ENCODE results near the gene NDUFAF3. TPM values are rescaled to one million over a fixed set of nuclear protein-coding genes. Genes with fewer than 3 reads are reported as not detected.

NDUFAF3 gene
- total and polyA plus RNA-seq, 9 donors: 43.2 to 132 (median 89.8) TPM

GRCh38 chr3:49015765-49016164 is 6.2 kb upstream of the NDUFAF3 start:
- WGBS, 3 donors: 47 to 53% (median 52%) methylated on average over 6 of the region's 6 CpGs
- H3K4me1 ChIP-seq (ENCODE audit: insufficient read depth): peaks cover 5% of the 10 kb centered on the region
- no peaks in the 10 kb centered on the region for H3K27me3 ChIP-seq
- H3K4me3 ChIP-seq: no peak overlapping the region
- H3K9me3 ChIP-seq: no peaks in the 10 kb centered on the region
- TF ChIP-seq EP300 (IDR thresholded peaks at IDR 0.05): no peak
- TF ChIP-seq CTCF (IDR thresholded peaks at IDR 0.05): no peak
- TF ChIP-seq POLR2A (IDR thresholded peaks at IDR 0.05): no peak
- no peak overlapping the region for H3K27ac ChIP-seq
- intact Hi-C loops (cut with DNase I): no loop called here
- no peaks in the 10 kb centered on the region for H3K36me3 ChIP-seq
- no peak for DNase-seq

GRCh38 chr3:49016414-49017228 is 5.3 kb upstream of the NDUFAF3 start:
- TF ChIP-seq CTCF (IDR thresholded peaks at IDR 0.05) (no peak), POLR2A (IDR thresholded peaks at IDR 0.05) (no peak), EP300 (IDR thresholded peaks at IDR 0.05) (no peak)
- no peaks in the 10 kb centered on the region for H3K9me3 ChIP-seq
- DNase-seq: no peak
- WGBS, 3 donors: 66 to 85% (median 74%) methylated on average over 6 of the region's 6 CpGs
- H3K36me3 ChIP-seq: no peaks in the 10 kb centered on the region
- intact Hi-C loops (cut with DNase I): no loop called here
- no peak overlapping the region for H3K27ac ChIP-seq
- no peaks in the 10 kb centered on the region for H3K27me3 ChIP-seq
- no peak overlapping the region for H3K4me3 ChIP-seq
- H3K4me1 ChIP-seq (ENCODE audit: insufficient read depth): peaks cover 5% of the 10 kb centered on the region

GRCh38 chr3:49017229-49017970 is 4.5 kb upstream of the NDUFAF3 start:
- H3K9me3 ChIP-seq: no peaks in the 10 kb centered on the region
- H3K36me3 ChIP-seq: no peaks in the 10 kb centered on the region
- TF ChIP-seq CTCF (IDR thresholded peaks at IDR 0.05) (no peak), POLR2A (IDR thresholded peaks at IDR 0.05) (no peak), EP300 (IDR thresholded peaks at IDR 0.05) (no peak)
- no peak for DNase-seq
- H3K4me1 ChIP-seq (ENCODE audit: insufficient read depth): peaks cover 5% of the 10 kb centered on the region
- H3K27me3 ChIP-seq: no peaks in the 10 kb centered on the region
- WGBS, 3 donors: 7 to 8% (median 8%) methylated on average over 23 of the region's 23 CpGs
- peak overlapping the region; percentile 59 for H3K4me3 ChIP-seq
- intact Hi-C loops (cut with DNase I): no loop called here
- H3K27ac ChIP-seq: peak overlapping the region in 1 of 2 donors; percentile 61

- 0 to 1% (median 0%) methylated on average over 75 to 85 of the region's 85 CpGs for WGBS, 3 donors
- Histone ChIP-seq H3K36me3 (no peaks in the 10 kb centered on the region), H3K9me3 (no peaks in the 10 kb centered on the region), H3K4me3 (peak within 1 kb of the TSS; percentile 59), H3K27me3 (no peaks in the 10 kb centered on the region), H3K27ac (peak within 1 kb of the TSS in 1 of 2 donors; percentile 61), H3K4me1 (ENCODE audit: insufficient read depth) (peaks cover 10% of the 10 kb centered on the region)
- intact Hi-C loops (cut with DNase I): no loop called here
- TF ChIP-seq CTCF (IDR thresholded peaks at IDR 0.05) (peak in 1 of 3 donors; percentile 5), EP300 (IDR thresholded peaks at IDR 0.05) (no peak), POLR2A (IDR thresholded peaks at IDR 0.05) (peak; percentile 52)
- DNase-seq: peak; percentile 67 to 80 (median 74)
Measured at GRCh38 chr3:49017971-49018706, 3.8 kb upstream of the NDUFAF3 start, which contains the start of gene DALRD3. Gene DALRD3, minus strand, starts transcription at chr3:49018580. Its CDS starts 16 bp downstream, at chr3:49018564.
